Renal cortex interstitium (tissue), 11 donors: ENCODE results near the gene FAM193A. TPM values are rescaled to one million over a fixed set of nuclear protein-coding genes. Genes with fewer than 3 reads are reported as not detected.
"Not testable (repeated sequence)": the region's sequence is repeated elsewhere in the genome, so short reads cannot be mapped to it uniquely, and the experiment has no call there.

ENCODE experiments used
- DNase-seq, 11 donors: peaks; one replicate each; pipeline ENCODE4 v3.0.0-alpha.2; 2013; ENCODE audit warnings: low read depth in 9 of 11, low spot score in 4 of 11; ENCODE audit errors: extremely low read depth in 1 of 11
- polyA plus RNA-seq, 3 donors: library from polyadenylated mRNA; unstranded; fragments of 120-200 nt; gene quantifications; one replicate each; pipeline ENCODE4 v1.2.1, GENCODE V29; 2013; ENCODE audit not compliant: insufficient read length in 3 of 3

FAM193A gene
- polyA plus RNA-seq, 3 donors = 26.5 to 29.7 (median 29.2) TPM

DNA sequence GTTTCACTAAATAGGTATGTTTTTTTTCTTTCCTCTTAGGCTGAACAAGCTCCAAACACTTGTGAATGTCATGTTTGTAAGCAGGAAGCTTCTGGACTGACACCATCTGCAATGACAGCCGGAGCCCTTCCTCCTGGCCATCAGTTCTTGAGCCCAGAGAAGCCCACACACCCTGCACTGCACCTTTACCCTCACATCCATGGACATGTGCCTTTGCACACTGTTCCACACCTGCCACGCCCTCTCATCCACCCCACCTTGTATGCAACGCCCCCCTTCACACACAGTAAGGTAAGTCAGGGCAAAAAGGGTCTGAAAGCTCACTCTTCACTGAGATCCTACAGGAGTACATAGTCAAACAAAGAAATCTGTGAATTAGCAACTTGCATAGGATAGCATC, 135.6 kb downstream of the FAM193A start:
- DNase-seq = no peak

DNA sequence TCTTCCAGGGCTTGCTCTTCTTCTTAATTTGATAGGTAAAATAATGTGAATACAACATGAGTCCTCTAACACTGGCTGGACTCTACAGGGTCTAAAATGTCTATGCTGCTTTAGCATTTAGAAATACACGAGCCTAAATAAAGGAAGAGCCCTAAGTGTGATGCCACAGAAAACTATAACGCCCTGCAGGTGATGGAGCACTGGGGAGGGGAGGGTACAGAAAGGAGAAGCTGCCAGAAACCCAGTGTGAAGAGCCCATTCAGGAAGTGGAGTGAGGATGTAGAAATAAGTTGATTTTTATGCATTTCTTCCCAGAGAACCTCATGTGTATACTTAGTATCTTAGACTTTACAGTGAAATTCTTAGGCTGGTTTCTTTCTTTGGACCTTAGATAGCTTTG, 136.3 kb downstream of the FAM193A start:
- DNase-seq = no peak

DNA sequence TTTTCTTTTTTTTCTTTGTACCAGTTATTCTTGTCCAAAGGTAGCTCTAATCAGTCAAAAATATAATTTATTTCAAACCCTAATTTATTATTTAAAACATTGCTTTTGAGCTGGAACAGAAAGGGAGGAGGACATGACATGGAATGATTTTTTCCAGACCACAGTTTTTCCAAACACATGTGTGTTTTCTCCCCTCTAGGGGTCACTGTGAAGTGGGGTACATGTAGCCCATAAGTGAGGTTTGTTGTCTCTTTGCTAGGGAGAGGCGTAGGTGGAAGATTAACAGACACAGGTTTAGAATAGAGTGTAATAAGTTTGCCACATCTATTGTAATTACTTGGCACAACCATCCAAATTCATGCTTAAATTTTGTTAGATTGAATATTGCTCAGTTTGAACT, 136.7 kb downstream of the FAM193A start:
- DNase-seq = no peak

DNA sequence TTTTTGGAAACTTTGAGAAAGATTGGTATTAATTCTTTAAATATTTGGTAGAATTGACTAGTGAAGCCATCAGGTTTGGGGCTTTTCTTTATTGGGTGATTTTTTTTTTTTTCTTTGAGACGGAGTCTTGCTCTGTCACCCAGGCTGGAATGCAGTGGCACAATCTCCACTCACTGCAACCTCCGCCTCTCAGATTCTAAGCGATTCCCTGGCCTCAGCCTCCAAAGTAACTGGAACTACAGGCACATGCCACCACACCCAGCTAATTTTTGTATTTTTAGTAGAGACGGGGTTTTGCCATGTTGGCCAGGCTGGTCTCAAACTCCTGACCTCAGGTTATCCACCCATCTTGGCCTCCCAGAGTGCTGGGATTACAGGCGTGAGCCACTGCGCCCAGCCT, 143.3 kb downstream of the FAM193A start:
- DNase-seq = not testable (repeated sequence)

DNA sequence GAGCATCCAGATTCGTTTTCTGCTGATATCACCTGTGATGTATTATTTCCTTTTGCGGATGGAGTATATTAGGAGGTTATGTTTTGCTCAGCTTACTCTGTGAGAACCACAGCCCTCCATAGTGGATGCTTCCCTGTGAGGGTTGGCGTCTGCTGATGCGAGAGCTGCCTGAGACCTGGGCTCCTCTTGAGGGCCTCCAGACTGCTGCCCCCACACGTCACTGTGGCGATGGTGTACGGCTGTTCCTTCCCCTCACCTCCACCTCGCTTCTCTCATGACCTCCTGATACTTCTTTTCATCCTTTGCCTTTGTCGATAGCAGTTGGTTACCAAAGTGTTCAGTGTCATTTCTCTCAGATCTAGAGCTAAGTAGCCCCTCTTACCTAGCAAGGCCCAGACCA, 148.0 kb downstream of the FAM193A start:
- no peak for DNase-seq

DNA sequence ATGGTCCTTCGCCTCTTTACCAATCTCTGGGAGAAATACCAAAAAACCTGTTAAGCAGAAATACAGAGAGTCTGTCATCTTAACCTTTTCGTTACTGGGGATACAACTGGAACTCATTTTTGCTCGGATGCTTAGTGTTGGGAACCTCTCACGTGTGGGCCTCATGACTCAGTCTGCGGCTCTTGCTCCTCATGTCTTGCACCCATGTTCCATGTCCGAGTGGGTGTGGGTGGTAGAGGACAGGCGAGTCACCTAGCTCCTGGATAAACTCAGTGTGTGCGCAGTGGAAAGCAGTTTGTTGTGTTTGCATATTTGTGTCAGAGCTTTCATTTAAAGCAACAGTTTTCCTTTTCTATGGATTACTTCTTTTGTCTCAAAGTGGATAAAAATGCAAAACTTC, 149.1 kb downstream of the FAM193A start:
- DNase-seq = no peak

DNA sequence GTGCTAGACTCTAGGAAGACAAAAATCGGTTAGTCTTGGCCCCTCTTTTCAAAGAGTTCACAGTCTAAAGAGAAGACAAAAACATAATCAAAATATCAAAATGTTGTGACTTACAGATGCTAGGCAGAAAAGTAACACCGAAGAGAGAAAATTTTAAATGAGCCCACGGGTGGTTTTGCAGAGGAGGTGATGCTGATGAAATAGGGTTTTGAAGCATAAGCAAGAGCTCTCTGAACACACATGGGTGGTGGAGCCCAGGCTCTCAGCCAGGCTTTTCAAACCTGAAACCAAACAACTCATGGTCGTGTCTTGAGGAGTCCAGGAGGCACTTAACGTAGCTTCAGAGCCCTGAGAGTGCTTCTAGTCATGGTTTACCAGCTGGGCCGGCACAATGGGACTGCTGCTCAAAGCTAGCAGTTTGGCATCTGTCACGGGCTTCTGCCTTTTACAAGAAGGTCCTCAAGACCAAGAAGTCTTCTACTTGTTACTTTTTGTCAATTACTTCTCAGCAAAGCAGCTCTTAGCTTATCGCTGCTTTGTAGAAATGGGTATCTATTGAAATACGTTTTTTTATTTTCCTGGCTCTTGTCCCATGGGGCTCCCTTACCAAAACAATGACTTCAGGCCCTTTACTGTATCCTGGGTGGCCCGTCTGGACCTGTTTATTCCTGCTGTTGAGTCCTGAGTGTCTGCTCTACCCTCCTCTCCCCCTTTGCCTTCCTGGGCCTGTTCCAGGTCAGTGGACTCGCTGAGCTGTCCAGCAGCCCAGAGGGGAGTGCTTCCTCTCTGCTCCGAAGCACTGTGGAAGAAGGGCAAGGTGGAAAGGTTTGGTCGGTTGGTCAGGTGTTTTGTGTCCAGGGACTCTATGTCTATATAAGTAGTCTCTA, 150.2 kb downstream of the FAM193A start:
- no peak for DNase-seq

DNA sequence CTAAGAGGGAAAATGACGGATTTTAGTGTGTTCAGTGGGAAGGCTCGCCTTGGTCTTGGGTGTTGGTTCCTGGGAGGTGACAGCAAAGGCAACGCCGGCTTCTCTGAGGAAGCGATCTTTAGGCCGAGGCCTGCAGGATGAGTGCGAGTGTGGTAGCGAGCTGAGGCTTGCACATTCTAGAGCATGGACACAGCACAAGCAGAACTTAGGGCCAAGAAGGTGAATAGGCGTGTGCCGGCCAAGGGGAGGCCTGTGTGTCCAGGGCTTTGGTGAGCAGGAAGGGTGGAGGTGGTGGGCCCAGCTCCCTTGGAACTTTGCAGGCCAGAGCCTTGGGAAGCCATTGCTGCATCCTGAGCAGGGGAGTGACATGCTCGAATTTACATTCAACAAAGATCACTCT, 151.8 kb downstream of the FAM193A start:
- DNase-seq = no peak

DNA sequence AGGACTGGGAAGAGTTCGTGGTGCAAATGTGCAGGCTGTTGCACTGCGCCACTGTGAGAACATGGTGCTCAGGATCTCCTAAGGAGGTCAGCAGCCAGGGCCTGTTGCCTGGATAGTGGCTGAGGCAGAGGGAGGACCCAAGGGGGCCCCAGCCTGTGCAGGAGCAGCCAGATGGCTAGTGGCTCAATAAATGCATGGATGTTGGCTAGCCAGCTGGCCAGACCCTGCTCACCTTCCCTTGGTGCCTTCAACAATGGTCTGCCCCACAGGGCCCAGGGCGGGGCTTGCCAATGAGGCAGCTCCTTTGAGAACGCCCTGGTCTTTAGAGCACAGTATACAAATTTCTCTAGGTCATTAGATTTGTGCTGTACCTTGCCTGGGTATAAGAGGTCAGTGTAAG, 152.2 kb downstream of the FAM193A start:
- DNase-seq = no peak

DNA sequence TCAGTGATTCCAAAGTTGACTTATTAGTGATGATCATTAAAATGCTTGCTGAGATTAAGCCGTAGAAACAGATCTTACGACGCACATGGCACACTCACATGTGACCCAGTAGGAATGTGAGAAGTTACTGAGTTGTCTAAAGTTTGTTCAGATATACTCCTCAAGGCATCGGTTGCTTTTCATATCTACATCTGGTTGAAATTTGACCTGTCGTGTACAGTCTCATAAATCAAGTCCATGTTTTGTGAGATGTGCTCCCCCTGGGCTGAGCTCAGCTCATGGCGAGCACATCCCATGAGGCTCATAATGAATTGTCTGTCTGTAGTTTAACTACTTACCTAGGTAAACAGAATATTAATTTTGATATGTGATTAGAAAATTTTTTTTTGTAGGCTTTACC, 152.7 kb downstream of the FAM193A start:
- no peak for DNase-seq

DNA sequence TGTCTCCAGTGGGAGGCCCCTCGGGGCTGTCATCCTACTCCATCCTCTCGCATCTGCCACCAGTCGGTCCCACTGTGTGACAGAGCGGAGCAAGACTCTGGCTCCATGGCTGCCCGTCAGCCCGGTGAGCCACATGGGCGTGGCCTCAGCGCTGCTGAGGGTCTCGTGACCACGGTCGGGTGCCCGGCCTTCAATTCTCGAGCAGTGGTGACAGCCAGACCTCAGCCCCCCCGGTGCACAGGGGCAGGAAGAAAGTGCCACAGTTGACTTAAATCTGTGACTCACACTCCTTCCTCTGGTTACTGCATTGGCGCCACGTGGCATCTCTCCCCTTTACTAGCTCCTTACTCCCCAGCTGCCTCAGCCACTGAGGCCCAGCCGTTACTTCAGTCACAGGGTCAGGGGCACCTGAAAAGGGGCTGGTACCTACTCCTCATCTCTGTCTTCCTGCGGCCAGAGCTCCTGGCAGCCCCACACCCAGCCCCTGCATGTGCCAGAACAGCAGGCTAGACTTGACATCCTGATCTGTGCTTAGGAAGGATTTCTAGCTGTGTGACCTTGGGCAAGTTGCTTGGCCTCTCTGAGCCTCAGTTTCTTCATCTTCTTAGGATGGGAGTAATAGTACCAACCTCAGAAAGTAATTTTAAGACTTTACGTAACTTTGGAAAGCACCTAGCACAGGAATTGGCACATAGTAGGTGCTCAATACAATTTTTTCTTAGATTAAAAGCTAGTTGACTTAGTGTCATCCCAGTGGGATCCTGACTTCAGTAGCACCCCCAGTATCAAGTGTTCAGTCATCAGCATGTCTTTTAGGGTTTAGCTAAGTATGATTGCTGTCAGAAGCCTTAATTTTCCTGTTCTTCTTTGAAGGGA, 153.6 kb downstream of the FAM193A start:
- no peak for DNase-seq

DNA sequence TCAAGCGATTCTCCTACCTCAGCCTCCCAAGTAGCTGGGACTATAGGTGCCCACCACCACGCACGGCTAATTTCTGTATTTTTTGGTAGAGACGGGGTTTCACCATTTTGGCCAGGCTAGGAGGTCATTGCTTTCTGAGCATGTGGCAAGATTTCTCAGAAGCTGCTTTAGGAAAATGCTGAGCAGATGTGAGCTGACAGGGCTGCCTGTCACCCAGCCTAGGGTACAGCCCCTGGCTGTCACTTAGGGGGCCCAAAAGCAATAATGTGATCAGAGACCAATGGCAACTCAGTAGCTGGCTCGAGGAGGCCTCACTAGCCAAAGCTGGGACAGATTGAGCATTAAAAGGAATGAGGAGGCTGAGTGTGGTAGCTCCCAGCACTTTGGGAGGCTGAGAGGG, 154.9 kb downstream of the FAM193A start:
- DNase-seq = no peak

DNA sequence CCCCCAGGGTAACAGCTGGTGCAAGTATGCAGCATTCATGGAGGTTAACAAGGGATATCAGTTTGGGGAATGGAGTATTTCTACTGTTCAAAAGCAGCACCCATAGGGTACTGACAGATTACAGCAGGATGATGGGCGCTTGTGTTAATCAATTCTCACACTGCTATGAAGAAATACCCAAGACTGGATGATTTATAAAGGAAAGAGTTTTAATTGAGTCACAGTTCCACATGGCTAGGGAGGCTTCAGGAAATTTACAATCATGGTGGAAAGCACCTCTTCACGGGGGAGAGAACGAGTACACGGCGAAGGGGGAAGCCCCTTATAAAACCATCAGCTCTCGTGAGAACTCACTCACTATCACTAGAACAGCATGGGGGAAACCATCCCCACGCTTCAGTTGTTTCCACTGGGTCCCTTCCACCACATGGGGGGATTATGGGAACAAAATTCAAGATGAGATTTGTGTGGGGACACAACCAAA, 155.5 kb downstream of the FAM193A start:
- DNase-seq = no peak

DNA sequence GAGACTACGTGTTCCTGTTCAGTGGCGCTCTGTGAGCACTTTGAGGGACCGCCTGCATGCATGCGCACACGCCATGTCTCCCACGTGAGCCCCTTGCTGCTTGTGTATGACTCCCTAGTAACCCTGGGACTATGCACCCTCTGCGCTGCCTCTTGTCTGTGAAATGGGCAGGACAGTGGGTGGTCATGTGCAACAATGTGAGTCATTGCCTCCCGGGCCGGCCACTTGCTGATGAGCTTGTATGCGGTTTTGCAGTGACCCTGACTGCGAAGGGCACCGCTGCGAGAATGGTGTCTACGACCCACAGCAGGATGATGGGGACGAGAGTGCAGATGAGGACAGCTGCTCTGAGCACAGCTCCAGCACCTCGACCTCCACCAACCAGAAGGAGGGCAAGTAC, 158.2 kb downstream of the FAM193A start:
- no peak for DNase-seq

DNA sequence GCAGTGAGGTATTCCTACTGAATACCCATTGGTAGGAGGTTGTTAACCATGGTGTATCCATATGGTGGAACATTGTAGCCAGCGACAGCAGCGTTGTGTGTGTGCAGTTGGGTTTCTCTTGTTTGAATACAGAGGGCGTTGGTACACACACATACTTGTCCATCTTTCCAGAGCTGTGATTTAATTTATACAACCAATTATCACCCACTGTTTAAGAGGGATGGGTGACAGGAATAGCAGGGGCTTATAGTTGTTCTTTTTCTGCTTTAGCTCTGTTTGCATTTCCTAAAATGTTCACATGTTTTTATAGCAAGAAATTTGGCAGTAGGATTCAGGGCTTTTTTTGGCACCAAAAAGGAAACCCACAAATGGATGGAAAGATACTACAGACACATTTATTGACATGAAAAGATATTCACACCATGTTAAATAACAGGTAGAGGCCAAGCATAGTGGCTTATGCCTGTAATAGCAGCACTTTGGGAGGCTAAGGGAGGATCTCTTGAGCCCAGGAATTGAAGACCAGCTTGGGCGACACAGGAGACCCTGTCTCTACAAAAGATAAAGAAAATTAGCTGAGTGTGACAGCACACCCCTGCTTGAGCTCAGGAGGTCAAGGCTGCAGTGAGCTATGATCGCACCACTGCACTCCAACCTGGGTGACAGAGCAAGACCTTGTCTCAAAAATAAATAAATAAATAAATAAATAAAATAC, 159.1 kb downstream of the FAM193A start:
- DNase-seq = no peak

DNA sequence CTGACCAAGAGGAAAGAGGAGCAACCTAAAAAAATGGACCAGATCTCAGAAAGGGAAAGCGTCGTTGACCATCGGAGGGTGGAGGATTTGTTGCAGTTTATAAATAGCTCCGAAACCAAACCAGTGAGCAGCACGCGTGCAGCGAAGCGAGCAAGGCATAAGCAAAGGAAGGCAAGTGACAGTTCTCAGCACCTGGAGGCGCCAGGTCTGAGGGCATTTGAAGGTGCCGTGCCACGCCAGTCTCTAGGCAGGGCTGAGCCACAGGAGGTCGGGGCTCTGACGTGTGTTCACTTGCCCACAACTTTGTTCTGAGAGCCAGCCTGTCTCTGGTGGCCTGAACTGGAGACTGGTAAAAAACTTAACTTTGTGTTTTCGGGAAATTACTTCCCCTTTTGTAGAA, 160.0 kb downstream of the FAM193A start:
- DNase-seq = peak in 3 of 11 donors; percentile 15 to 16 (median 15)

DNA sequence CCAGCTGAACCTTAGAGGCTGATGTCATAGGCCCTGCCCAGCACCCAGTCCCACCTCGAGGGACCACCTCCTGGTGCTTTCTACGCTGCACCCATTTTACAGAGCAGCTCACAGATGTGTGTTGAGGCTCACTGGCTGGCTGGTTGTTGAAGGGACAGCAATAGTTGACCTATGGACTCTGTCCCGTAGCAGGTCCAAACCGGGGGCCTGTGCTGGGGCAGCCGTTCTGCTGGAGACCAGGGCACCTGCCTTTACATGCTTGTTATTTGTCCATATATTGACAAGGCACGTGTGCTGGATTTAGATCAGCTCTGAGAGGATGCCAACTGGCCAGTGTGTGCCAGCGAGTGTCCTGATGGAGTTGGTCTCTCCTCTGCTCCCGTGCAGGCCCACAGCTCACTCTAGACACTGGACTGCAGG, 161.6 kb downstream of the FAM193A start:
- no peak for DNase-seq

DNA sequence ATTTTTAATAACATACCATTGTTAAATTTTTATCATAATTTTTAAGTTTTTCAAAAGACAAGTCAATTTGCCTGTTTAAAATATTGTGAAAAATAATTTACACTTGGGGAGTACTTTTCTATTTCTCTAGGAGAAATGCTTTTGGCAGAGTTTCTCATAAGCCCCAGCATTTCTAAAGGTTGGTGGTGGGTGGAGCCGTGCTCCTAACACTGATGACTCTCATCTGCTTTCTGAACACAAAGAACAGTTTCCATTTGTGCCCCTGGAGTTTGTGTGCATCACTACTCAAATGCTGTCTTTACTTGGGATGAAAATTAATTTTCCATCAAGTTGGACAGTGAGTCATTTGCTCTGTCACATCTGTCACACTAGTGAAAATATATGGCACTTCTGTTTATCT, 162.1 kb downstream of the FAM193A start:
- DNase-seq = no peak

DNA sequence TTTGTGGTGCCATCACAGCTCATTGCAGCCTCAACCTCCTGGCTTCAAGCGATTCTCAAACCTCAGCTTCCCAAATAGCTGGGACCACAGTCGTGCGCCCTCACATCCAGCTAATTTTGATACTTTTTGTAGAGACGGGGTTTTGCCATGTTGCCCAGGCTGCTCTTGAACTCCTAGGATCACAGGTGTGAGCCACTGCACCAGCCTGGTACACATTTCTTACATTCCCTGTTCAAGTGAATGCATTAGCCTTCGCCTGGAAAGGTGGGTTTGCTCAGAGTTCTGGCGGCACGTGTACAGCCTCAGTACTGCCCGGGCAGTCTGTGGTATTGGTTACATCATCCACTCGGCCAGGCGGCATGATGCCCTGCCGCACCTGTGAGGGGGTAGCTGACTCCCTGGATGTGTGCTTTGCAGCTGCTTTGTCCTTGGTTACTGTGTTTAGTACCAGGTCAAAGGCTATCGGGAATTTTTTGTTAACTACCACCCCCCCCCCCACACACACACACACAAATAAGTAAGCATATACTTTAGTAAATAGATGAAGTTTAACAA, 162.6 kb downstream of the FAM193A start:
- no peak for DNase-seq
